Caco-2 (cell line): Measurements from ENCODE around the gene DHRS9. TPM values are rescaled to one million over a fixed set of nuclear protein-coding genes. Genes with fewer than 3 reads are reported as not detected.

ENCODE experiments used
- BruUV-seq: library from RNA; stranded (reverse); fragments of 400-500 nt; replicated peaks from 2 replicates; lab custom pipeline; 2021; lab: Mats Ljungman, UMichigan
- CTCF ChIA-PET: fragments of 300-600 bp; sonication (Branson Sonifier 250); formaldehyde crosslinking; loops from one replicate; lab custom pipeline; 2022; ENCODE audit warnings: antibody characterized with exemption; lab: Charles Lee
- POLR2A ChIA-PET: fragments of 300-600 bp; sonication (Branson Sonifier 250); formaldehyde crosslinking; loops from one replicate; lab custom pipeline; 2022; ENCODE audit warnings: antibody characterized with exemption; lab: Charles Lee
- DNase-seq, 2 experiments: peaks; one replicate each; pipeline versions ENCODE4 v3.0.0 to v3.0.0-alpha.2; 2020 to 2022
- H3K27me3 ChIP-seq: replicated peaks from 2 replicates; pipeline ENCODE4 v1.6.0; 2011; ENCODE audit warnings: low read length; ENCODE audit not compliant: control insufficient read depth, insufficient read depth
- H3K36me3 ChIP-seq: 2 replicates; pipeline ENCODE4 v1.5.1; 2011; ENCODE audit warnings: low read length; ENCODE audit not compliant: control insufficient read depth, insufficient read depth
- H3K4me1 ChIP-seq: fragments of 250-450 bp; sonication (Bioruptor Pico); 2 replicates; pipeline ENCODE4 v1.5.1; 2020; ENCODE audit warnings: mild to moderate bottlenecking
- H3K4me3 ChIP-seq: 2 replicates; pipeline ENCODE4 v1.5.1; 2011; ENCODE audit warnings: low read depth, mild to moderate bottlenecking, control low read depth, low read length
- H3K9me3 ChIP-seq: fragments of 250-450 bp; sonication (Bioruptor Pico); 2 replicates; pipeline ENCODE4 v1.5.1; 2020; ENCODE audit warnings: mild to moderate bottlenecking, moderate library complexity
- H3K27ac Mint-ChIP-seq: one replicate; pipeline ENCODE4 v1.8.0; 2022; ENCODE audit warnings: mixed read lengths; ENCODE audit not compliant: unreplicated experiment
- H3K27me3 Mint-ChIP-seq: one replicate; pipeline ENCODE4 v1.8.0; 2022; ENCODE audit warnings: mixed read lengths; ENCODE audit not compliant: insufficient read depth, unreplicated experiment
- H3K36me3 Mint-ChIP-seq: one replicate; pipeline ENCODE4 v1.8.0; 2022; ENCODE audit warnings: mild to moderate bottlenecking, mixed read lengths; ENCODE audit not compliant: insufficient read depth, unreplicated experiment
- H3K4me1 Mint-ChIP-seq: one replicate; pipeline ENCODE4 v1.8.0; 2022; ENCODE audit warnings: low read depth, mixed read lengths; ENCODE audit not compliant: unreplicated experiment
- H3K4me3 Mint-ChIP-seq: one replicate; pipeline ENCODE4 v1.8.0; 2022; ENCODE audit warnings: mild to moderate bottlenecking, moderate library complexity, mixed read lengths; ENCODE audit not compliant: unreplicated experiment
- H3K9me3 Mint-ChIP-seq: one replicate; pipeline ENCODE4 v1.8.0; 2022; ENCODE audit warnings: mixed read lengths; ENCODE audit not compliant: unreplicated experiment
- intact Hi-C: fragments of 100-400 bp; cut with micrococcal nuclease; formaldehyde crosslinking; loops from one replicate; pipeline ENCODE4 v1.10.0; 2022; ENCODE audit not compliant: unreplicated experiment
- total RNA-seq: library from RNA; stranded (reverse); gene quantifications from 2 replicates; pipeline ENCODE4 v1.2.3, GENCODE V29; 2022
- TF ChIP-seq, protein P1 (sequence below), 2 experiments: fragments of 200-600 bp in 1 of 2; IDR thresholded peaks; 1 replicate in 1 of 2; 2 replicates in 1 of 2; pipeline versions ENCODE4 v1.5.1 to v1.8.0; 2011 to 2022; ENCODE audit warnings: antibody characterized with exemption in 1 of 2, control low read depth in 1 of 2, inconsistent platforms in 1 of 2, low read depth in 1 of 2, low read length in 1 of 2, mild to moderate bottlenecking in 1 of 2, moderate library complexity in 1 of 2; ENCODE audit not compliant: insufficient read depth in 1 of 2, severe bottlenecking in 1 of 2, unreplicated experiment in 1 of 2

Gene DHRS9
- total RNA-seq, 1 experiment from 2014 or later = not detected

DNA sequence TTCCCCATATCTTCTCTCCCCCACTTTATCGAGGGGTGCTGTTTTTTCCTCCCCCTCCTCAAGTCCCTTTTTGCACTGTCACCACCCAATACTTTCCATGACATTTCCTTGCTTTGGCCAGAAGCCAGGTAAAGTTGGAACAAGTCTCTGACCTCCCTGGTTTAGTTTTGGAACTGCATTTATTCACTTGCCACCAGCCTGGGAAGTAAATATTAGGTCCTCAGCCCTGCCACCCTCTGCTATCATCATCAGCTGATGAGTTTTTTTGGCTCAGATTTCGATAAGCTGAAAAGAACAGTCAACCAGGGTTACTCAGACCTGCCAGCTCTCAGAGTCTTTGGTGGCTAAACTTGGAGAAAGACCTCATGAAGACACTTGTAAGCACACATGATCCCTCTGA is 47.0 kb downstream of the DHRS9 start:
- CTCF ChIA-PET = interaction anchor here (1.0 kb wide), 1 partner anchor 281 kb away, joined by 3 read pairs; no protein-coding TSS in a partner anchor
- H3K36me3 ChIP-seq = no peaks in the 10 kb centered on the region
- no peak overlapping the region for H3K4me3 ChIP-seq
- TF ChIP-seq, protein P1, sequence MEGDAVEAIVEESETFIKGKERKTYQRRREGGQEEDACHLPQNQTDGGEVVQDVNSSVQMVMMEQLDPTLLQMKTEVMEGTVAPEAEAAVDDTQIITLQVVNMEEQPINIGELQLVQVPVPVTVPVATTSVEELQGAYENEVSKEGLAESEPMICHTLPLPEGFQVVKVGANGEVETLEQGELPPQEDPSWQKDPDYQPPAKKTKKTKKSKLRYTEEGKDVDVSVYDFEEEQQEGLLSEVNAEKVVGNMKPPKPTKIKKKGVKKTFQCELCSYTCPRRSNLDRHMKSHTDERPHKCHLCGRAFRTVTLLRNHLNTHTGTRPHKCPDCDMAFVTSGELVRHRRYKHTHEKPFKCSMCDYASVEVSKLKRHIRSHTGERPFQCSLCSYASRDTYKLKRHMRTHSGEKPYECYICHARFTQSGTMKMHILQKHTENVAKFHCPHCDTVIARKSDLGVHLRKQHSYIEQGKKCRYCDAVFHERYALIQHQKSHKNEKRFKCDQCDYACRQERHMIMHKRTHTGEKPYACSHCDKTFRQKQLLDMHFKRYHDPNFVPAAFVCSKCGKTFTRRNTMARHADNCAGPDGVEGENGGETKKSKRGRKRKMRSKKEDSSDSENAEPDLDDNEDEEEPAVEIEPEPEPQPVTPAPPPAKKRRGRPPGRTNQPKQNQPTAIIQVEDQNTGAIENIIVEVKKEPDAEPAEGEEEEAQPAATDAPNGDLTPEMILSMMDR (IDR thresholded peaks at IDR 0.05; ENCODE audit: insufficient read depth in 1 of 2, low read depth in 1 of 2, low read length in 1 of 2, severe bottlenecking in 1 of 2, unreplicated experiment in 1 of 2) = no peak
- intact Hi-C loops = no loop called here
- POLR2A ChIA-PET = no interaction called here
- Mint-ChIP-seq H3K9me3 (no peaks in the 10 kb centered on the region), H3K4me1 (peaks cover 10% of the 10 kb centered on the region), H3K4me3 (no peak overlapping the region), H3K27ac (no peak overlapping the region), H3K36me3 (peaks cover 50% of the 10 kb centered on the region), H3K27me3 (no peaks in the 10 kb centered on the region)
- H3K9me3 ChIP-seq = no peaks in the 10 kb centered on the region
- peaks cover 5% of the 10 kb centered on the region; the same call in 1 of the 2 replicates for H3K4me1 ChIP-seq
- BruUV-seq = no TSS peak
- H3K27me3 ChIP-seq = no peaks in the 10 kb centered on the region
- DNase-seq = no peak

DNA sequence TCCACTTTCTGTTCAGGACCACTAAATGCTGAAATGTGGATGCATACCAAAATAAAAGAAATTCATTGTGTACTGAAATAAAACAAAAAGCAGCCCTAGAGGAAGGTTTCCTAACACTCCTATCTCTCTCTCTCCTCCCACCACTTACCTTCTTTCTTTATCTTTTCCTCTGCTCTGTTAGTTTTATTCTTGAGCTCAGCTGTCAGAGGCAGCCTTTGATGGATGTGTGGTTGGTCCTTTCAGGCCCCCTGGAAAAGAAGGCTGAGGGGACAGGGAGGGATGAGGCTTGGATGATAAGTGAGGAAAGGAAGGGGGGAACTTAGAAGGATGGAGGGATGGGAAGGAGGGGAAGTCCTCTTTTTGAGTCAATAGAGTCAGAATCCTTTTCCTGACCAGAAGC is 47.6 kb downstream of the DHRS9 start:
- Histone ChIP-seq H3K9me3 (no peaks in the 10 kb centered on the region), H3K27me3 (no peaks in the 10 kb centered on the region), H3K4me1 (peaks cover 5% of the 10 kb centered on the region; the same call in 1 of the 2 replicates), H3K4me3 (no peak overlapping the region), H3K36me3 (no peaks in the 10 kb centered on the region)
- POLR2A ChIA-PET = no interaction called here
- no TSS peak for BruUV-seq
- no peak overlapping the region for H3K27ac Mint-ChIP-seq
- H3K36me3 Mint-ChIP-seq = peaks cover 57% of the 10 kb centered on the region
- H3K4me1 Mint-ChIP-seq = peaks cover 10% of the 10 kb centered on the region
- no peak overlapping the region for H3K4me3 Mint-ChIP-seq
- DNase-seq = no peak
- CTCF ChIA-PET = no interaction called here
- no peaks in the 10 kb centered on the region for H3K27me3 Mint-ChIP-seq
- intact Hi-C loops = no loop called here
- H3K9me3 Mint-ChIP-seq = no peaks in the 10 kb centered on the region
- TF ChIP-seq, protein P1 (IDR thresholded peaks at IDR 0.05; ENCODE audit: insufficient read depth in 1 of 2, low read depth in 1 of 2, low read length in 1 of 2, severe bottlenecking in 1 of 2, unreplicated experiment in 1 of 2) = no peak

DNA sequence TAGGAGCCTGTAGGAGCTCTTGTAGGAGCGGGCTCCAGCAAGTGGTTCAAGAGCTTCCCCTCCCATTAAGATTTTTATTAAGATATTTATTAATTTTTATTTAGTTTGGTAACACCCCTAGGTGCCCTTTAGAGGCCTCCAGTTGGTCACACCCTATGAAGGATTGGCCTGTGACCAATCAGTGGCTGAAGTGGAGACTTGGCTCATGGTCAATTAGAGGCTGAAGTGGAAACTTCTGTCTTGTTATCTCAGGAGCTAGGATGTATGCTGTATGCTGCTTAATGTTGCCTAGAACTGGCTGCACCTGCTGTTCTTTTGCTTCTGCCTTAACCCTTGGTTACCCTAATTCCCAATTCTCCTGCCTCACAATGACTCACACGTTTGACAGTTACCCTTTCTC is 48.7 kb downstream of the DHRS9 start:
- no peak overlapping the region for H3K4me3 Mint-ChIP-seq

More for the DNA sequence above, 48.7 kb downstream of the DHRS9 start:
- intact Hi-C loops = no loop called here
- no peak for DNase-seq
- H3K4me1 ChIP-seq = no peaks in the 10 kb centered on the region
- H3K36me3 ChIP-seq = no peaks in the 10 kb centered on the region
- H3K9me3 ChIP-seq = no peaks in the 10 kb centered on the region
- no peaks in the 10 kb centered on the region for H3K9me3 Mint-ChIP-seq
- no TSS peak for BruUV-seq
- CTCF ChIA-PET = interaction anchor here (1.3 kb wide), 1 partner anchor 14 kb away, joined by 3 read pairs; no protein-coding TSS in a partner anchor
- H3K27me3 ChIP-seq = no peaks in the 10 kb centered on the region
- TF ChIP-seq, protein P1 (IDR thresholded peaks at IDR 0.05; ENCODE audit: insufficient read depth in 1 of 2, low read depth in 1 of 2, low read length in 1 of 2, severe bottlenecking in 1 of 2, unreplicated experiment in 1 of 2) = no peak
- no peak overlapping the region for H3K4me3 ChIP-seq
- H3K4me1 Mint-ChIP-seq = peaks cover 5% of the 10 kb centered on the region
- peaks cover 67% of the 10 kb centered on the region for H3K36me3 Mint-ChIP-seq
- no peaks in the 10 kb centered on the region for H3K27me3 Mint-ChIP-seq
- H3K27ac Mint-ChIP-seq = no peak overlapping the region
- POLR2A ChIA-PET = no interaction called here
